GM19395 (cell line): ENCODE results near the gene MAN2A2.

ENCODE experiments used
- ATAC-seq: cut with Tn5 transposase; IDR thresholded peaks from one replicate; pipeline ENCODE4 v1.9.1; 2021; ENCODE audit warnings: mild to moderate bottlenecking, moderate library complexity; ENCODE audit not compliant: unreplicated experiment

MAN2A2 gene

GRCh38 chr15:90883526-90883975 is 19.6 kb upstream of the MAN2A2 start:
- no peak for ATAC-seq

GRCh38 chr15:90883976-90884718 is 19.0 kb upstream of the MAN2A2 start, which contains the start of gene FES:
Gene FES, plus strand, starts transcription at chr15:90884504. Its CDS starts 542 bp downstream, at chr15:90885046.
- ATAC-seq, result no peak

GRCh38 chr15:90884719-90885431 is 18.2 kb upstream of the MAN2A2 start:
- ATAC-seq, result peak; percentile 4

- peak; percentile 51 for ATAC-seq
Observed at GRCh38 chr15:90885432-90886290, 17.4 kb upstream of the MAN2A2 start.

- no peak for ATAC-seq
Observed at GRCh38 chr15:90886291-90886614, 16.8 kb upstream of the MAN2A2 start.

GRCh38 chr15:90887037-90887481 is 16.0 kb upstream of the MAN2A2 start:
- no peak for ATAC-seq

GRCh38 chr15:90889313-90889730 is 13.8 kb upstream of the MAN2A2 start:
- no peak for ATAC-seq

- ATAC-seq, result no peak
Observed at GRCh38 chr15:90889736-90890456, 13.2 kb upstream of the MAN2A2 start.

GRCh38 chr15:90890839-90891238 is 12.3 kb upstream of the MAN2A2 start:
- no peak for ATAC-seq

GRCh38 chr15:90891346-90891949 is 11.7 kb upstream of the MAN2A2 start:
- ATAC-seq, result no peak

- ATAC-seq, result no peak
Observed at GRCh38 chr15:90892023-90892422, 11.1 kb upstream of the MAN2A2 start.

GRCh38 chr15:90892498-90893174 is 10.5 kb upstream of the MAN2A2 start:
- no peak for ATAC-seq

- no peak for ATAC-seq
Observed at GRCh38 chr15:90893175-90894090, 9.7 kb upstream of the MAN2A2 start.

GRCh38 chr15:90895571-90896117 is 7.5 kb upstream of the MAN2A2 start:
- ATAC-seq, result no peak

- ATAC-seq, result peak; percentile 76
Observed at GRCh38 chr15:90897131-90897655, 5.9 kb upstream of the MAN2A2 start.

GRCh38 chr15:90901175-90902039 is 1.7 kb upstream of the MAN2A2 start:
- ATAC-seq, result no peak
